ENCODE results near the gene PRR20G. TPM values are rescaled to one million over a fixed set of nuclear protein-coding genes. Genes with fewer than 3 reads are reported as not detected.

PRR20G gene
- total and polyA plus RNA-seq, 2 donors (not counting 1 experiment from before 2014, with no cell fraction given): not detected

DNA sequence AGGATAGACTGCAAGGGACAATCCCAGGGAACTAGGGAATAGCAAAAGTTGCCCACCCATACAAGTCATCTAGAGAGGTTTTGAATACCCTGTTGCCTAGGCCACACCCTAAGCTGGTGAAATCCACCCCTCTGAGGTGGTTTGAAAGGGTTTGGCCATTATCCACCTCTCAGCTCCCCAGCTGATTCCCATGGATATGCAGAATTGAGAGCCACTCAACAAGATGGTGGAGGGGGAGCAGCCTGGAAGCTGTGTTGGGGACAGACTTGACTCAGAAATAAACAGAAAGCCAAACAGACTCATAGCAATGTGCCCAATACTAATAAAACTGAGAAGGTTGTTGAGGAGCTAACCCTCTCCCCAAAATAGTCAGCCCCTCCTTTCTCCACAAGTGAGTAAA lies 10.9 kb downstream of the PRR20G start:
- no peak for ATAC-seq (ENCODE audit: low read depth)
- no peaks in the 10 kb centered on the region for H3K79me2 ChIP-seq (ENCODE audit: control insufficient read depth, insufficient read depth, low read length)
- no peak overlapping the region for H3K27ac ChIP-seq (ENCODE audit: low read length in 2 of 2)
- no peaks in the 10 kb centered on the region for H4K20me1 ChIP-seq (ENCODE audit: control insufficient read depth, insufficient read depth, low read length, poor library complexity, severe bottlenecking)
- DNase-seq: no peak
- Mint-ChIP-seq H3K9me3 (ENCODE audit: insufficient read depth) (no peaks in the 10 kb centered on the region), H3K27ac (no peak overlapping the region), H3K4me1 (no peaks in the 10 kb centered on the region), H3K4me3 (no peak overlapping the region), H3K27me3 (peaks cover 13% of the 10 kb centered on the region)
- H3K4me1 ChIP-seq (ENCODE audit: control insufficient read depth in 2 of 2, insufficient read depth in 2 of 2, low read length in 2 of 2): no peaks in the 10 kb centered on the region
- H3K4me2 ChIP-seq (replicated peaks; ENCODE audit: low read depth, low read length, poor library complexity, severe bottlenecking): no peak overlapping the region
- peaks cover 0 to 13% (median 0%) of the 10 kb centered on the region in 3 donors for H3K9me3 ChIP-seq (ENCODE audit: control extremely low read depth in 1 of 3, control insufficient read depth in 2 of 3, insufficient read depth in 1 of 3, low read length in 2 of 3)
- TF ChIP-seq, protein P1, sequence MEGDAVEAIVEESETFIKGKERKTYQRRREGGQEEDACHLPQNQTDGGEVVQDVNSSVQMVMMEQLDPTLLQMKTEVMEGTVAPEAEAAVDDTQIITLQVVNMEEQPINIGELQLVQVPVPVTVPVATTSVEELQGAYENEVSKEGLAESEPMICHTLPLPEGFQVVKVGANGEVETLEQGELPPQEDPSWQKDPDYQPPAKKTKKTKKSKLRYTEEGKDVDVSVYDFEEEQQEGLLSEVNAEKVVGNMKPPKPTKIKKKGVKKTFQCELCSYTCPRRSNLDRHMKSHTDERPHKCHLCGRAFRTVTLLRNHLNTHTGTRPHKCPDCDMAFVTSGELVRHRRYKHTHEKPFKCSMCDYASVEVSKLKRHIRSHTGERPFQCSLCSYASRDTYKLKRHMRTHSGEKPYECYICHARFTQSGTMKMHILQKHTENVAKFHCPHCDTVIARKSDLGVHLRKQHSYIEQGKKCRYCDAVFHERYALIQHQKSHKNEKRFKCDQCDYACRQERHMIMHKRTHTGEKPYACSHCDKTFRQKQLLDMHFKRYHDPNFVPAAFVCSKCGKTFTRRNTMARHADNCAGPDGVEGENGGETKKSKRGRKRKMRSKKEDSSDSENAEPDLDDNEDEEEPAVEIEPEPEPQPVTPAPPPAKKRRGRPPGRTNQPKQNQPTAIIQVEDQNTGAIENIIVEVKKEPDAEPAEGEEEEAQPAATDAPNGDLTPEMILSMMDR (IDR thresholded peaks at IDR 0.05): no peak
- TF ChIP-seq EZH2 (IDR thresholded peaks at IDR 0.05; ENCODE audit: borderline replicate concordance, insufficient read depth, low read depth, low read length, poor library complexity, severe bottlenecking): no peak
- ChIA-PET CTCF (no interaction called here), POLR2A (no interaction called here)
- peaks cover 0 to 3% (median 0%) of the 10 kb centered on the region in 4 experiments for H3K27me3 ChIP-seq (replicated peaks in 1 of 4; ENCODE audit: control extremely low read depth in 1 of 4, control insufficient read depth in 3 of 4, insufficient read depth in 4 of 4, low read length in 3 of 4)
- no peak overlapping the region for H2AFZ ChIP-seq (ENCODE audit: insufficient read depth, low read depth, low read length, poor library complexity, severe bottlenecking)
- no peak overlapping the region for H3K4me3 ChIP-seq (ENCODE audit: control extremely low read depth in 1 of 5, extremely low read depth in 1 of 5, insufficient read depth in 1 of 5, low read depth in 2 of 5, low read length in 4 of 5)
- intact Hi-C loops (cut with micrococcal nuclease): no loop called here
- H3K9ac ChIP-seq (ENCODE audit: low read length): no peak overlapping the region
- no peaks in the 10 kb centered on the region for H3K36me3 ChIP-seq (replicated peaks in 1 of 2; ENCODE audit: control extremely low read depth in 1 of 2, control insufficient read depth in 1 of 2, extremely low read depth in 1 of 2, insufficient read depth in 2 of 2, low read length in 1 of 2)

DNA sequence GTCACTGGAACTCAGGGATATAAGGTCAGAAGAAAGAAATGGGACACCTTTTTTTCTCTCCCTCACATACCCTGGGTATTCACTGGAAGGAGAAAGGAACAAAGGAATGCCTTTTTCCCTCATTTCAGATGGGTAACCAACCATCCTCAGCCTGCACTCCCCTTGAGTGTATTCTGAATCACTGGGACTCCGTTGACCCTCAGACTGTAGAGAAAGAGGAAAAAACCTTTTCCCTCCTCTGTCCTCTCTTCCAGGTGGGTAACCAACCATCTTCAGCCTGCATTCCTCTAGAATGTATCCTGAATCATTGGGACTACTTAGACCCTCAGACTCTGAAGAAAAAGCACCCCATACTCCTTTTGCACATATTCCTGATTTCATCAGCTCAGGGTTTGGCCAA lies 11.4 kb downstream of the PRR20G start:
- Histone ChIP-seq H3K79me2 (ENCODE audit: control insufficient read depth, insufficient read depth, low read length) (no peaks in the 10 kb centered on the region), H3K4me1 (ENCODE audit: control insufficient read depth in 2 of 2, insufficient read depth in 2 of 2, low read length in 2 of 2) (no peaks in the 10 kb centered on the region), H3K27me3 (replicated peaks in 1 of 4; ENCODE audit: control extremely low read depth in 1 of 4, control insufficient read depth in 3 of 4, insufficient read depth in 4 of 4, low read length in 3 of 4) (peaks cover 0 to 3% (median 1%) of the 10 kb centered on the region in 4 experiments), H3K4me2 (replicated peaks; ENCODE audit: low read depth, low read length, poor library complexity, severe bottlenecking) (no peak overlapping the region), H3K27ac (ENCODE audit: low read length in 2 of 2) (no peak overlapping the region), H3K36me3 (replicated peaks in 1 of 2; ENCODE audit: control extremely low read depth in 1 of 2, control insufficient read depth in 1 of 2, extremely low read depth in 1 of 2, insufficient read depth in 2 of 2, low read length in 1 of 2) (no peaks in the 10 kb centered on the region), H2AFZ (ENCODE audit: insufficient read depth, low read depth, low read length, poor library complexity, severe bottlenecking) (no peak overlapping the region), H3K9me3 (ENCODE audit: control extremely low read depth in 1 of 3, control insufficient read depth in 2 of 3, insufficient read depth in 1 of 3, low read length in 2 of 3) (peaks cover 0 to 13% (median 0%) of the 10 kb centered on the region in 3 donors), H3K4me3 (ENCODE audit: control extremely low read depth in 1 of 5, extremely low read depth in 1 of 5, insufficient read depth in 1 of 5, low read depth in 2 of 5, low read length in 4 of 5) (no peak overlapping the region), H3K9ac (ENCODE audit: low read length) (no peak overlapping the region), H4K20me1 (ENCODE audit: control insufficient read depth, insufficient read depth, low read length, poor library complexity, severe bottlenecking) (no peaks in the 10 kb centered on the region)
- POLR2A ChIA-PET: no interaction called here
- Mint-ChIP-seq H3K4me3 (no peak overlapping the region), H3K9me3 (ENCODE audit: insufficient read depth) (no peaks in the 10 kb centered on the region), H3K27ac (no peak overlapping the region), H3K4me1 (no peaks in the 10 kb centered on the region), H3K27me3 (peaks cover 13% of the 10 kb centered on the region)
- no peak for DNase-seq
- TF ChIP-seq EZH2 (IDR thresholded peaks at IDR 0.05; ENCODE audit: borderline replicate concordance, insufficient read depth, low read depth, low read length, poor library complexity, severe bottlenecking): no peak
- TF ChIP-seq, protein P1 (IDR thresholded peaks at IDR 0.05): no peak
- ATAC-seq (ENCODE audit: low read depth): no peak
- CTCF ChIA-PET: no interaction called here
- WGBS (ENCODE audit: insufficient coverage): 60% methylated on average over 1 of the region's 1 CpG
- intact Hi-C loops (cut with micrococcal nuclease): no loop called here

All from B cell (primary cell).